Body of pancreas (tissue), 4 donors: ENCODE results near the gene RNF157. TPM values are rescaled to one million over a fixed set of nuclear protein-coding genes. Genes with fewer than 3 reads are reported as not detected.

Experiments used
- ATAC-seq: fragments of 150-250 bp; one replicate; pipeline ENCODE4 v1.9.1; 2016
- DNase-seq, 4 donors: peaks; one replicate each; pipeline ENCODE4 v3.0.0-alpha.2; 2019
- H3K27ac ChIP-seq, 4 donors: fragments of 200-600 bp; sonication (generic); 1 replicate in 3 of 4; 2 replicates in 1 of 4; pipeline versions ENCODE4 v1.5.1 to v1.6.1; 2016 to 2019; ENCODE audit warnings: mild to moderate bottlenecking in 1 of 4, mixed read lengths in 1 of 4, moderate library complexity in 1 of 4
- H3K27me3 ChIP-seq, 2 donors: fragments of 200-600 bp; sonication (generic); one replicate each; pipeline ENCODE4 v1.6.0; 2016; ENCODE audit warnings: mild to moderate bottlenecking in 1 of 2
- H3K36me3 ChIP-seq, 2 donors: fragments of 200-600 bp; sonication (generic); replicated peaks in 1 of 2; 2 replicates each; pipeline ENCODE4 v1.5.1; 2016; ENCODE audit warnings: low read depth in 2 of 2; ENCODE audit not compliant: insufficient read depth in 1 of 2
- H3K4me1 ChIP-seq: fragments of 200-600 bp; sonication (generic); one replicate; pipeline ENCODE4 v1.6.0; 2016
- H3K4me3 ChIP-seq, 2 donors: fragments of 200-600 bp; sonication (generic); 1 replicate in 1 of 2; 2 replicates in 1 of 2; pipeline ENCODE4 v1.5.1; 2016 to 2019
- H3K9me3 ChIP-seq, 3 donors: fragments of 200-600 bp; sonication (generic); 1 replicate in 2 of 3; 2 replicates in 1 of 3; pipeline ENCODE4 v1.5.1; 2016
- CTCF ChIP-seq, 7 experiments: fragments of 450-650 bp in 4 of 7; fragments of 200-600 bp in 3 of 7; sonication (generic) in 3 of 7; IDR thresholded peaks; one replicate each; pipeline ENCODE4 v1.5.1; 2016 to 2019; ENCODE audit warnings: antibody characterized with exemption in 7 of 7
- POLR2A ChIP-seq, 3 donors: fragments of 450-650 bp; IDR thresholded peaks; one replicate each; pipeline ENCODE4 v1.6.1; 2016; ENCODE audit warnings: antibody characterized with exemption in 3 of 3, mild to moderate bottlenecking in 2 of 3
- WGBS, 2 donors: methylation state at CpG; one replicate each; pipeline ENCODE4 v1.1.5; 2017; 5-methylcytosine and 5-hydroxymethylcytosine counted together
- intact Hi-C: fragments of 100-400 bp; cut with DNase I; formaldehyde crosslinking; loops from one replicate; pipeline ENCODE4 v1.15.1; 2023
- total RNA-seq, 2 donors: library from RNA; depleted of rRNA; stranded (reverse); fragments of >200 nt; gene quantifications; one replicate each; pipeline ENCODE4 v1.1.0, GENCODE V29; 2016

RNF157 gene
- total RNA-seq, 2 donors from 2014 or later, result 4.7 to 29.3 TPM

- intact Hi-C loops, result no loop called here
- Histone ChIP-seq H3K9me3 (no peaks in the 10 kb centered on the region), H3K36me3 (no peaks in the 10 kb centered on the region), H3K4me3 (no peak overlapping the region), H3K27ac (no peak overlapping the region), H3K4me1 (peaks cover 39% of the 10 kb centered on the region), H3K27me3 (peaks cover 0 to 22% of the 10 kb centered on the region in 2 donors)
- TF ChIP-seq POLR2A (IDR thresholded peaks at IDR 0.05), result no peak
- 74 to 78% methylated on average over 15 to 16 of the region's 16 CpGs for WGBS, 2 donors
- DNase-seq, result no peak
- ATAC-seq, result no peak
These were observed 103.9 kb downstream of the RNF157 start for GRCh38 chr17:76136276-76137000.

- ATAC-seq (no peak), DNase-seq (no peak)
- Histone ChIP-seq H3K36me3 (no peaks in the 10 kb centered on the region), H3K4me3 (no peak overlapping the region), H3K4me1 (peaks cover 32% of the 10 kb centered on the region), H3K27me3 (peaks cover 0 to 22% of the 10 kb centered on the region in 2 donors), H3K27ac (no peak overlapping the region), H3K9me3 (no peaks in the 10 kb centered on the region)
- intact Hi-C loops, result no loop called here
- TF ChIP-seq POLR2A (IDR thresholded peaks at IDR 0.05), result no peak
- no peak for TF ChIP-seq CTCF (IDR thresholded peaks at IDR 0.05)
- WGBS, 2 donors, result 39 to 80% methylated on average over 2 to 7 of the region's 8 CpGs
These were observed 104.5 kb downstream of the RNF157 start for GRCh38 chr17:76135810-76136188.

- no peak for DNase-seq
- no peaks in the 10 kb centered on the region for H3K9me3 ChIP-seq
- H3K4me3 ChIP-seq, result no peak overlapping the region
- 52 to 61% methylated on average over 19 to 22 of the region's 22 CpGs for WGBS, 2 donors
- no peak overlapping the region for H3K27ac ChIP-seq
- no peaks in the 10 kb centered on the region for H3K36me3 ChIP-seq
- no peak for ATAC-seq
- intact Hi-C loops, result no loop called here
- TF ChIP-seq POLR2A (IDR thresholded peaks at IDR 0.05) (no peak), CTCF (IDR thresholded peaks at IDR 0.05) (no peak)
- peaks cover 26% of the 10 kb centered on the region for H3K4me1 ChIP-seq
- H3K27me3 ChIP-seq, result peaks cover 0 to 22% of the 10 kb centered on the region in 2 donors
These were observed 105.1 kb downstream of the RNF157 start for GRCh38 chr17:76134911-76135809.

GRCh38 chr17:76132574-76133338 lies 107.5 kb downstream of the RNF157 start:
- 12 to 45% methylated on average over 3 to 16 of the region's 21 CpGs for WGBS, 2 donors
- peaks cover 0 to 3% of the 10 kb centered on the region in 2 donors for H3K27me3 ChIP-seq
- intact Hi-C loops, result no loop called here

More at GRCh38 chr17:76132574-76133338, 107.5 kb downstream of the RNF157 start:
- ATAC-seq (peak; percentile 85), DNase-seq (peak; percentile 68 to 83 (median 76))
- Histone ChIP-seq H3K27ac (peak overlapping the region; percentile 54 to 72 (median 64)), H3K4me1 (peaks cover 8% of the 10 kb centered on the region), H3K9me3 (no peaks in the 10 kb centered on the region), H3K4me3 (no peak overlapping the region), H3K36me3 (no peaks in the 10 kb centered on the region)
- TF ChIP-seq POLR2A (IDR thresholded peaks at IDR 0.05) (peak in 2 of 3 donors; percentile 44 to 48), CTCF (IDR thresholded peaks at IDR 0.05) (peak in 4 of 7 experiments; percentile 10 to 32 (median 23))
